Thyroid gland (tissue), 4 donors: ENCODE results near the gene SLC2A4. TPM values are rescaled to one million over a fixed set of nuclear protein-coding genes. Genes with fewer than 3 reads are reported as not detected.

Experiments
- DNase-seq, 2 donors: peaks; one replicate each; pipeline ENCODE4 v3.0.0-alpha.2; 2019
- H3K27ac ChIP-seq, 3 donors: fragments of 200-600 bp; sonication (generic); 1 replicate in 2 of 3; 2 replicates in 1 of 3; pipeline ENCODE4 v1.5.1; 2016 to 2019; ENCODE audit warnings: mild to moderate bottlenecking in 1 of 3, moderate library complexity in 1 of 3
- H3K27me3 ChIP-seq: fragments of 200-600 bp; sonication (generic); one replicate; pipeline ENCODE4 v1.5.1; 2019
- H3K36me3 ChIP-seq, 2 donors: fragments of 200-600 bp; sonication (generic); one replicate each; pipeline ENCODE4 v1.5.1; 2016 to 2019
- H3K4me1 ChIP-seq, 2 donors: fragments of 200-600 bp; sonication (generic); one replicate each; pipeline ENCODE4 v1.5.1; 2017 to 2019
- H3K4me3 ChIP-seq, 3 donors: fragments of 200-600 bp; sonication (generic); replicated peaks in 1 of 3; 1 replicate in 2 of 3; 2 replicates in 1 of 3; pipeline ENCODE4 v1.5.1; 2016; ENCODE audit warnings: mild to moderate bottlenecking in 1 of 3
- H3K9me3 ChIP-seq: fragments of 200-600 bp; sonication (generic); one replicate; pipeline ENCODE4 v1.5.1; 2017
- POLR2A ChIP-seq, 2 donors: fragments of 450-650 bp; IDR thresholded peaks; one replicate each; pipeline ENCODE4 v1.6.1; 2017; ENCODE audit warnings: antibody characterized with exemption in 2 of 2, mild to moderate bottlenecking in 2 of 2, moderate library complexity in 1 of 2
- WGBS, 2 donors: methylation state at CpG; one replicate each; pipeline ENCODE4 v1.1.5; 2017; 5-methylcytosine and 5-hydroxymethylcytosine counted together
- intact Hi-C: fragments of 100-400 bp; cut with DNase I; formaldehyde crosslinking; loops from one replicate; pipeline ENCODE4 v1.15.1; 2023
- total RNA-seq, 4 donors: library from RNA; depleted of rRNA; stranded (reverse); fragments of >200 nt; gene quantifications; one replicate each; pipeline ENCODE4 v1.2.3, GENCODE V29; 2016
- TF ChIP-seq, protein P1 (sequence below), 6 experiments: fragments of 200-600 bp in 3 of 6; fragments of 450-650 bp in 3 of 6; sonication (generic) in 3 of 6; IDR thresholded peaks; one replicate each; pipeline ENCODE4 v1.5.1; 2016 to 2019; ENCODE audit warnings: antibody characterized with exemption in 6 of 6, mild to moderate bottlenecking in 2 of 6, inconsistent platforms in 1 of 6, moderate library complexity in 1 of 6

Gene SLC2A4
- total RNA-seq, 4 donors from 2014 or later = 2.5 to 14.6 (median 3.9) TPM

DNA sequence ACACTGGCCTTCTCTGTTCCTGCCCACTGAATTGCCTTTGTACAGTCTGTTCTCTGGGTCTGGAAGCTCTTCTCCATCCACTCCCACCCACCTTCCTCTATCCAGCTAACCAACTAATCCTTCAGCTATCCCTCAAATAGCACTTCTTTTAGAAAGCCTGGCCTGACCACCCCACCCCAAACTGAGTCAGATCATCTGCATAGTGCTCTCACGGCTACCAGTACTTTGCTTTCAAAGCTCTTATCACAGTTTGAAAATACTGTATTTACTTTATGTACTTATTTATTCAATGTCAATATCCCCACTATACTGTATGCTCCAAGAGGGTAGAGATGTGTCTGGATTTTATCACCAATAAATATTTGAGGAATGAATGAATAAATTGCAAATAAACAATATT, 14.7 kb upstream of the SLC2A4 start:
- intact Hi-C loops = no loop called here
- WGBS, 2 donors = 77 to 81% methylated on average over 1 of the region's 1 CpG
- Histone ChIP-seq H3K27me3 (no peaks in the 10 kb centered on the region), H3K4me3 (no peak overlapping the region), H3K9me3 (no peaks in the 10 kb centered on the region), H3K4me1 (peaks cover 0 to 7% of the 10 kb centered on the region in 2 donors), H3K27ac (no peak overlapping the region), H3K36me3 (no peaks in the 10 kb centered on the region)
- no peak for DNase-seq
- no peak for TF ChIP-seq POLR2A (IDR thresholded peaks at IDR 0.05)
- TF ChIP-seq, protein P1, sequence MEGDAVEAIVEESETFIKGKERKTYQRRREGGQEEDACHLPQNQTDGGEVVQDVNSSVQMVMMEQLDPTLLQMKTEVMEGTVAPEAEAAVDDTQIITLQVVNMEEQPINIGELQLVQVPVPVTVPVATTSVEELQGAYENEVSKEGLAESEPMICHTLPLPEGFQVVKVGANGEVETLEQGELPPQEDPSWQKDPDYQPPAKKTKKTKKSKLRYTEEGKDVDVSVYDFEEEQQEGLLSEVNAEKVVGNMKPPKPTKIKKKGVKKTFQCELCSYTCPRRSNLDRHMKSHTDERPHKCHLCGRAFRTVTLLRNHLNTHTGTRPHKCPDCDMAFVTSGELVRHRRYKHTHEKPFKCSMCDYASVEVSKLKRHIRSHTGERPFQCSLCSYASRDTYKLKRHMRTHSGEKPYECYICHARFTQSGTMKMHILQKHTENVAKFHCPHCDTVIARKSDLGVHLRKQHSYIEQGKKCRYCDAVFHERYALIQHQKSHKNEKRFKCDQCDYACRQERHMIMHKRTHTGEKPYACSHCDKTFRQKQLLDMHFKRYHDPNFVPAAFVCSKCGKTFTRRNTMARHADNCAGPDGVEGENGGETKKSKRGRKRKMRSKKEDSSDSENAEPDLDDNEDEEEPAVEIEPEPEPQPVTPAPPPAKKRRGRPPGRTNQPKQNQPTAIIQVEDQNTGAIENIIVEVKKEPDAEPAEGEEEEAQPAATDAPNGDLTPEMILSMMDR (IDR thresholded peaks at IDR 0.05) = no peak

DNA sequence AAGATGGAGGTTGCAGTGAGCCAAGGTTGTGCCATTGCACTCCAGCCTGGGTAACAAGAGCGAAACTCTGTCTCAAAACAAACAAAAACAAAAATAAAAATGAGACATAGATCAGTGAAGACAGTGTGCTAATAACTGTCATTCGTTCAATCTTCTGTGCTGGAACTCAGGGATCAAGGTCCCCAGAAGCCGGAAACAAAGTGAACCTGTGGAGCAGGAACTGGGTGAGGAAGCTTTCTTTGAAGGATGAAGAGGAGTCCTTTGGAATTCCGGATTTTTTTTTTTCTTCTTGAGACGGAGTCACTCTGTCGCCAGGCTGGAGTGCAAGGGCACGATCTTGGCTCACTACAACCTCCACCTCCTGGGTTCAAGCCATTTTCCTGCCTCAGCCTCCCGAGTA, 2.1 kb upstream of the SLC2A4 start:
- no peak for DNase-seq
- WGBS, 2 donors = 87 to 89% methylated on average over 8 of the region's 8 CpGs
- Histone ChIP-seq H3K27me3 (no peaks in the 10 kb centered on the region), H3K27ac (no peak overlapping the region), H3K4me3 (no peak overlapping the region), H3K9me3 (no peaks in the 10 kb centered on the region), H3K36me3 (no peaks in the 10 kb centered on the region), H3K4me1 (peaks cover 16 to 23% of the 10 kb centered on the region in 2 donors)
- intact Hi-C loops = no loop called here
- TF ChIP-seq, protein P1 (IDR thresholded peaks at IDR 0.05) = no peak

DNA sequence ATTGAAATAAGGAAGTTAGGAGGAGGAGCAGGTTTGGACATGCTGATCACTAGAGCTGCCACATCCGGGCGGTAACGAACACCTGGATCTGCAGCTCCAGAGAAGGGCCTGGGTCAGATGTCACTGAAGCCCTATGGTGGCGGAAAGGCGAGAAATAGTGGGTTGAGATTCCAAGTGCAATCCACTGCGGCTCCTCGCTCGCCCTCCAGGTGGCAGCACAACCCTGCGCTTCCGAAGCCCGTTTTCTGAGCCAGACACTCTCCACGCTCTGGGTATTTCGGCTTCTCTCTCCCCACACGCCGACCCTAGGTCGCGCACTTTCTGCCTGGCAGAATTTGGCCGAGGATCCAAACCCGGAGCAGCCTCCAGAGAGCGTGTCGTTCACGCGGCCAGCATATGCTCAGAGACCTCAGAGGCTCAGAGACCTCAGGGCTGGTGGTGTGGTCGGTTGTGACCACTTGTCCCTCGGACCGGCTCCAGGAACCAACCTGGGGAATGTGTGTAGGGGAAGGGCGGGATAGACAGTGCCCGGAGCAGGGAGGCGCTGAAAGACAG, 922 bp upstream of the SLC2A4 start:
- TF ChIP-seq, protein P1 (IDR thresholded peaks at IDR 0.05) = peak; percentile 73 to 99 (median 96)
- no peak for TF ChIP-seq POLR2A (IDR thresholded peaks at IDR 0.05)
- intact Hi-C loops = loop anchor here (2.0 kb wide), 1 partner anchor 16 kb away; no protein-coding TSS in a partner anchor

DNA sequence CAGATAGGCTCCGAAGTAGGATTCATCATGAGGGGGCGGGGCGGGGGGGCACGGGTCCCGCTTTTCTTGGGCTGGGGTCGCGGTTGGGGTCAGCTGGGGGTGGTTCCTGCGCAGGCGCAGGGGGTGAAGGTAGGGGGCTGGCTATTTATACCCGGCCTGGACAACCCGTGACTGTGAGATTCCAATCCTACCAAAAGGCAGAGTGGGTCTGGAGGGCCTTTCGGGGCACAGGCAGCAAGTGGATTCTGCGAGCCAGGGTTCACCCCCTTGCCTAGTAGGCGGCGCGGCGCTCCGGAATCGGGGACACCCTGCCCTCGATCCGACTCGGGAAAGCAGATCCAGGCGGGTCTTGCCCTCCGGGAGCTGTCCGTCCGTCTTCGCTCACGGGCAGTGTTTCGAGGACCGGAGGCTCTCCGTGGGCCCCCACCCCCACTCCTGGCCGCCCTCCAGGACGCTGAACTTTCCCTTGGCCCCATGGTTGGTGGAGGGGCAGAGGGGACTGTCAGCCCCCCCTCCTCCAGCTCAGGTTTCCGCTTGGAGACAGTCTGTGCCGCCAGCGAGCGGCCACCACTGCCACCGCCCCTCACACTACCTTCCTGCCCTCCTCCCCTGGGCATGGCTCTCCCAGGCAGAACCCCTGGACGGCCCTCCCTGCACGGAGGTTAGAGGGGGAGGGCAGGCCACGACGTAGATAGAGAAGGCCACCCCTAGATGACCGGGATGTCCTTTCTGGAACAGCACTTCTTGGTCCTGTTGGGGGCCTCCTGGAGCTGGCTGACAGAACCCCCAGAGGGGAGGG, 634 bp downstream of the SLC2A4 start:
- H3K27me3 ChIP-seq = no peaks in the 10 kb centered on the region
- no peaks in the 10 kb centered on the region for H3K36me3 ChIP-seq
- H3K27ac ChIP-seq = peak overlapping the region; percentile 75 to 84 (median 81)
- intact Hi-C loops = loop anchor here (2.0 kb wide), 1 partner anchor 15 kb away; no protein-coding TSS in a partner anchor
- H3K4me3 ChIP-seq = peak overlapping the region in 2 of 3 donors; percentile 12 to 27
- no peaks in the 10 kb centered on the region for H3K9me3 ChIP-seq
- no peak for TF ChIP-seq POLR2A (IDR thresholded peaks at IDR 0.05)
- TF ChIP-seq, protein P1 (IDR thresholded peaks at IDR 0.05) = no peak
- WGBS, 2 donors = 5 to 8% methylated on average over 10 to 24 of the region's 43 CpGs
- peak; percentile 65 to 78 for DNase-seq
- H3K4me1 ChIP-seq = peaks cover 16 to 23% of the 10 kb centered on the region in 2 donors

More for the DNA sequence above, 922 bp upstream of the SLC2A4 start:
- peak; percentile 82 to 83 for DNase-seq
- Histone ChIP-seq H3K4me1 (peaks cover 16 to 23% of the 10 kb centered on the region in 2 donors), H3K9me3 (no peaks in the 10 kb centered on the region), H3K27ac (peak overlapping the region; percentile 75 to 84 (median 81)), H3K27me3 (no peaks in the 10 kb centered on the region), H3K4me3 (peak overlapping the region in 1 of 3 donors; percentile 27), H3K36me3 (no peaks in the 10 kb centered on the region)
- 1 to 2% methylated on average over 14 to 29 of the region's 29 CpGs for WGBS, 2 donors
